Ectodermal cell (in vitro differentiated cells): ENCODE results near the gene CCL20.
"Not testable (repeated sequence)": the region's sequence is repeated elsewhere in the genome, so short reads cannot be mapped to it uniquely, and the experiment has no call there.

Experiments used
- H3K27ac ChIP-seq: 2 replicates; pipeline ENCODE4 v1.7.0; 2013; ENCODE audit warnings: mild to moderate bottlenecking, low read depth, low read length; ENCODE audit not compliant: insufficient read depth, poor library complexity, severe bottlenecking
- H3K27me3 ChIP-seq: 2 replicates; pipeline ENCODE4 v1.7.0; 2013; ENCODE audit warnings: mild to moderate bottlenecking, low read length; ENCODE audit not compliant: insufficient read depth, control insufficient read depth, poor library complexity, severe bottlenecking
- H3K36me3 ChIP-seq: one replicate; pipeline ENCODE4 v1.7.0; 2013; ENCODE audit warnings: low read length; ENCODE audit not compliant: control insufficient read depth, insufficient read depth
- H3K4me1 ChIP-seq: one replicate; pipeline ENCODE4 v1.7.0; 2013; ENCODE audit warnings: low read length; ENCODE audit not compliant: control insufficient read depth, insufficient read depth
- H3K4me3 ChIP-seq: 2 replicates; pipeline ENCODE4 v1.7.0; 2013; ENCODE audit warnings: low read depth, low read length, control low read depth; ENCODE audit not compliant: insufficient read depth
- H3K9me3 ChIP-seq: 2 replicates; pipeline ENCODE4 v1.7.0; 2013; ENCODE audit warnings: mild to moderate bottlenecking, low read length, moderate library complexity; ENCODE audit not compliant: control insufficient read depth
- WGBS, 2 experiments: methylation state at CpG; one replicate each; pipeline ENCODE4 v1.1.7; 2013; ENCODE audit warnings: missing lambda C conversion rate in 2 of 2; 5-methylcytosine and 5-hydroxymethylcytosine counted together

Gene CCL20

DNA sequence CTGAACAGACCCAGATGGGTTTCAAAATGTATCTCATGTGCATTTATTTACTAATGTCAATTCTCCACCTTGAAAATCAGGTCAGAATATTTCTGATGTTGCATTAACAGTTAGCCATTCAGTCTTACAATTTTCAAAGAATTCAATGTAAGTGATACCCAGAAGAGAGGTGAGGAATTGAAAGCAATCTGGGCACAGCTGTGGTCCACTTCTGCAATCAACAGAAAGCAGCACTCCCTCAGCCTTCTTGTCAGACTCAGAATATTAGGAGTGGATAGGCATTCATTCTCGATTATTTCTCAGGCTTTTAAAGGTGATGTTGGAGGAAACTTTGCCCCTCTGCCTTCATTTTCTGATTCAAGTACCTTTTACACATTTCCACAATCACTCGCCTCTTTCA lies 15.7 kb downstream of the CCL20 start:
- Histone ChIP-seq H3K36me3 (no peaks in the 10 kb centered on the region), H3K9me3 (no peaks in the 10 kb centered on the region), H3K27me3 (no peaks in the 10 kb centered on the region), H3K4me1 (no peaks in the 10 kb centered on the region), H3K27ac (no peak overlapping the region), H3K4me3 (no peak overlapping the region)
- 88 to 93% methylated on average over 2 of the region's 2 CpGs for WGBS, 2 experiments

DNA sequence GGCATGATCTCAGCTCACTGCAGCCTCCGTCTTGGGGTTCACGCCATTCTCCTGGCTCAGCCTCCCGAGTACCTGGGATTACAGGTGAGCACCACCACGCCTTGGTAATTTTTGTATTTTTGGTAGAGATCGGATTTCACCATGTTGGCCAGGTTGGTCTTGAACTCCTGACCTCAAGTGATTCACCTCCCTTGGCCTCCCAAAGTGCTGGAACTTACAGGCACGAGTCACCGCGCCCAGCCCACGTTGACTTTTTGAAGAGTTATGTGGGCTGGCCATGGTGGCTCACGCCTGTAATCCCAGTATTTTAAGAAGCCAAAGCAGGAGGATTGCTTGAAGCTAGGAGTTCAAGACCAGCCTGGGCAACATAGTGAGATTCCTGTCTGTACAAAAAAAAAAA lies 20.8 kb downstream of the CCL20 start:
- 95 to 97% methylated on average over 10 of the region's 10 CpGs for WGBS, 2 experiments
- Histone ChIP-seq H3K27me3 (no peaks in the 10 kb centered on the region), H3K9me3 (no peaks in the 10 kb centered on the region)

DNA sequence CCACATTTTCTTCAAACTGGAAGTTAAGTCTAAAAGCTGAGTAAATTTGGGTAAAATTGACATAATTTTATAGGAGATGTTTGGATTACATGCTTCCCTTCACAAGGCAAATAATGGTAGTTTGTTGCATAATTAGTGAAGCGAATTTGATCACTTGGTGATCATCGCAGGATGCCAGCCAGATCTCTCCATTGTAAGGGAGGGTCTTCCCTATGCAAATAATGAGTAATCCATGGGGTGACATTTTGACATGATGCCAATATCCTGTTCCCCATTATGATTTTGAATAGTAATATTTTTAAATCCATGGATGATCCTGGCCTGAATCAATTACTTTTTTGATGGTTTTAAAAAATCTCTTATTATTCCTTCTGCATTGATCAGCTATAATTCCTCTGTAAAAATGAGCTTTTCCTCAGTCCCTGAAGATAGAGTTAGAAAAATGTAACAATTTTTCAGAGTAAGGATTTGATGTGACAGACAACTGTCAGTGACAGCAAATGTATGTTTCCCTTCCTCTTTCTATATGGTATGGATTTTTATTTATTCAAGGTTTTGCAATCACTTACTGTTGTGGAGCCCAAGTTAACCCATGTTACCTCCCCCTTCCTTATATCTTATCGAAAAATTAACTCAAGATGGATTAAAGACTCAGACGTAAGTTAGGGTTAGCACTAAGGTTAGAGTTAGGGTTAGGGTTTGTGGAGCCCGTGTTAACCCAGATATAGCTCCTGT lies 21.4 kb downstream of the CCL20 start:
- Histone ChIP-seq H3K27ac (no peak overlapping the region), H3K27me3 (no peaks in the 10 kb centered on the region), H3K9me3 (no peaks in the 10 kb centered on the region), H3K4me3 (no peak overlapping the region), H3K4me1 (no peaks in the 10 kb centered on the region), H3K36me3 (no peaks in the 10 kb centered on the region)
- WGBS, 2 experiments, result 91 to 93% methylated on average over 4 to 5 of the region's 5 CpGs

More for the DNA sequence above, 20.8 kb downstream of the CCL20 start:
- H3K4me3 ChIP-seq, result no peak overlapping the region
- no peaks in the 10 kb centered on the region for H3K4me1 ChIP-seq
- H3K27ac ChIP-seq, result no peak overlapping the region
- no peaks in the 10 kb centered on the region for H3K36me3 ChIP-seq

DNA sequence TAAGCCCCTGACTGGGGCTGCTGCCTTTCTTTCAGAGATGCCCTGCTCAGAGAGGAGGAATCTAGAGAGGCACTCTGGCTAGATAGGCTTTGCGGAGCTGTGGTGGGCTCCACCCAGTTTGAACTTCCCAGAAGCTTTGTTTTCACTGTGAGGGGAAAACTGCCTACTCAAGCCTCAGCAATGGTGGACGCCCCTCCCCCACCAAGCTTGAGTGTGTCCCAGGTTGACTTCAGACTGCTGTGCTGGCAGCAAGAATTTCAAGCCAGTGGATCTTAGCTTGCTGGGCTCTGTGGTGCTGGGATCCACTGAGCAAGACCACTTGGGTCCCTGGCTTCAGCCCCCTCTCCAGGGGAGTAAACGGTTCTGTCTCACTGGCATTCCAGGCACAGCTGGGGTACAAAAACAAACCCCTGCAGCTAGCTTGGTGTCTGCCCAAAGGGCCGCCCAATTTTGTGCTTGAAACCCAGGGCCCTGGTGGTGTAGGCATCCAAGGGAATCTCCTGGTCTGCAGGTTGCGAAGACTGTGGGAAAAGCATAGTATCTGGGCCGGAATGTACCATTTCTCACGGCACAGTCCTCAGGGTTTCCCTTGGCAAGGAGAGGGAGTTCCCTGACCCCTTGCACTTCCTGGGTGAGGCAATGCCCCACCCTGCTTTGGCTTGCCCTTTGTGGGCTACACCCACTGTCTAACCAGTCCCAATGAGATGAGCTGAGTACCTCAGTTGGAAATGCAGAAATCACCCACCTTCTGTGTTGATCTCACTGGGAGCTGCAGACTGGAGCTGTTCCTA lies 25.9 kb downstream of the CCL20 start:
- not testable (repeated sequence) for H3K27ac ChIP-seq, H3K36me3 ChIP-seq, H3K4me3 ChIP-seq, H3K9me3 ChIP-seq, H3K4me1 ChIP-seq, H3K27me3 ChIP-seq
- WGBS, 2 experiments, result 75 to 77% methylated on average over 7 of the region's 7 CpGs

DNA sequence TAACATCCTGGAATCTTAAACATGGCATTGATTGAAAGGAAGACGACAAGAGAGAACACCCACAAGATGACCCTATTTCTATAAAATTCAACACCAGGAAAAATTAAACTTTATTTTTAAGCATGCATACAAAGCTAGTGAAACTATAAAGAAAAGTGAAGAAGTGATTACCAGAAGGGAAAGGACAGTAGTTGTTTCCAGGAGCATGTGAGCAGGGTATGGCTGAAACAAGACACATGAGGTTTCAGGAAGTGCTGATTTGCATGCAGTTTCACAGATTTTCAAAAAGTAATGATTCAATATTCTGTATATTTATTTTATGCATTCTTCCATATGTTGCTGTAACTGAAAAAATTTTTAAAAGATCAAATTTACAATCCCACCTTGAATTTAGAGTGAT lies 33.2 kb downstream of the CCL20 start:
- H3K27me3 ChIP-seq, result no peaks in the 10 kb centered on the region
- H3K36me3 ChIP-seq, result no peaks in the 10 kb centered on the region
- no peaks in the 10 kb centered on the region for H3K9me3 ChIP-seq
- 100% methylated on average over 1 of the region's 1 CpG; no CpG with 5 or more reads in 1 of the 2 experiments for WGBS, 2 experiments
- no peaks in the 10 kb centered on the region for H3K4me1 ChIP-seq
- no peak overlapping the region for H3K4me3 ChIP-seq
- no peak overlapping the region for H3K27ac ChIP-seq

DNA sequence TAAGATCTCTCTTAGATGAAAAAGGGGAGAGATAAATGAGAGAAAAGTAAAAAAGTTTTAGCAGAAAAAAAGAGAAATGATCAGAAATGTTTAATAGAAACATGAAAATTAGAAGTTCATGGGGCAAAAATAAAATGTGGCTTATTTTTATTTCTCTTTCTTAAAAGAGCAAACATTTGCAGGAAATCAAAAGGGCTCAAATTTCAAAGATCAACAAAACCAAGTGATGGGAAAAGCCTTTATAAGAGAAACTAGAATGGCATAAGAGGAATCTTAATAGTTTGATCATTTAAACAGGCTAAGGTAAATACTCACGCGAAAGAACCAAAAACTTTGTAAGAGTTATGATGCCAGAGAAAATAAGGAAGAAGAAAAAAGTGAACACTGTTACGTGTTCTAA lies 34.5 kb downstream of the CCL20 start:
- no peaks in the 10 kb centered on the region for H3K36me3 ChIP-seq
- no peaks in the 10 kb centered on the region for H3K4me1 ChIP-seq
- H3K27ac ChIP-seq, result no peak overlapping the region
- no peaks in the 10 kb centered on the region for H3K9me3 ChIP-seq
- H3K27me3 ChIP-seq, result no peaks in the 10 kb centered on the region
- 50 to 67% methylated on average over 2 to 3 of the region's 3 CpGs for WGBS, 2 experiments
- H3K4me3 ChIP-seq, result no peak overlapping the region

DNA sequence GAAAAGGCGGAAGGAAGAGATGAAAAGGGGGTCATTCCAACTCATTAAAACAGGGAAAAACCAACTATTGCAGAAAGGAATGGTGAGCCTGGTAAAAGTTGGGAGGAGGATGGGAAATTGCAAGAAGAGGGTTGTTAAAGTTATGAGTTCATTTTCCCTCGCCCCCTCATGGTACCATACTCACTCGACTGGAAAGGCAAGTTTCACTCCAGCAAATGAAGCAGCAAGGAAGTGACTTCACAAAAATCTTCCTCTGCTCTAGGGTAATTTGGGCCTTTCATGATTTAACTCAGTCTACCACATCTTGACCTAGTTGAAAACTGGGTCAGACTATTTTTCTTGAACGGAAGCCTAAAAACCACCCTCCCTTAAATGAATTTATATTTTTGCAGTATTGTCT lies 34.9 kb downstream of the CCL20 start:
- WGBS, 2 experiments, result 88 to 100% methylated on average over 4 of the region's 4 CpGs
- H3K27ac ChIP-seq, result no peak overlapping the region
- no peaks in the 10 kb centered on the region for H3K4me1 ChIP-seq
- H3K36me3 ChIP-seq, result no peaks in the 10 kb centered on the region
- no peaks in the 10 kb centered on the region for H3K9me3 ChIP-seq
- no peak overlapping the region for H3K4me3 ChIP-seq
- no peaks in the 10 kb centered on the region for H3K27me3 ChIP-seq

DNA sequence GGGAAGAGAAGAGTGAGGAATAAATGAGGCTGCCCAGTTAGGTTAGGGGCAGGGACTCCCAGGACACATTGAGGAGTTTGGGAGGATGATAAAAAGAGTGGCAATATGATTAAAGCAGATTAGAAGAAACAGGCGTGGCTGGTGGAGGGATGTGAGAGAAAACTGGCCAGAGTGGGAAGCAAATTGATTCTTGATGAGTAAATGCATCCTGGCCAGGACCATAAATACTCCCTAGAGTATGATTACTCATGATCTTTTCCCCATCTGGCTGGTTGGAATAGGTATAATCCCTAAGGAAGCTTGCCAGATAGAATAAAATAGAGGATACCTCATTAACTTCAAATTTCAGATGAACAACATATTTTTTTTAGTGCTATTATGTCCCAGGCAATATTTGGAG lies 36.3 kb downstream of the CCL20 start:
- no peaks in the 10 kb centered on the region for H3K36me3 ChIP-seq
- no peaks in the 10 kb centered on the region for H3K4me1 ChIP-seq
- no peak overlapping the region for H3K27ac ChIP-seq
- 72 to 75% methylated on average over 1 of the region's 1 CpG for WGBS, 2 experiments
- no peaks in the 10 kb centered on the region for H3K27me3 ChIP-seq
- H3K4me3 ChIP-seq, result no peak overlapping the region
- H3K9me3 ChIP-seq, result no peaks in the 10 kb centered on the region

DNA sequence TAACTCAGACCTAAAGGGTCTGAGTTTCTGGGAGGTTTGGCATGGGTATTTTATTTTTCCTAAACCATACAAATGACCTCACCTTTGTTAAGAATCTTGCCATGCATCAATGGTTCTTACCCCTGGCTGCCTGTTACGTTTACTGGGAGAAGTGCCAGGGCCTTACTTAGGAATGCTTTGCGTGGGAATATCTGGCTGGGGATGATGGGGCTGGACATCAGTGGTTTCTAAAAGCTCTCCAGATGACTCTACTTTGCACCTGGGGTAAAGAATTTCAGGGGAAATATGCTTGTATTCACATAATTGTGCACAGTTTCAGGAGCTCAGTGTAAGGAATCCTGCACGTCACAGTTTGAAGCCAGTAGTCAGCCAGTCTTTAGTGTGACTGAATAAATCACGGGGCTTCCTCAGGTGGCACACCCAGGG lies 39.6 kb downstream of the CCL20 start:
- Histone ChIP-seq H3K4me1 (no peaks in the 10 kb centered on the region), H3K4me3 (no peak overlapping the region), H3K9me3 (no peaks in the 10 kb centered on the region), H3K27me3 (no peaks in the 10 kb centered on the region), H3K27ac (no peak overlapping the region), H3K36me3 (no peaks in the 10 kb centered on the region)
- WGBS, 2 experiments, result 92 to 93% methylated on average over 4 of the region's 4 CpGs

DNA sequence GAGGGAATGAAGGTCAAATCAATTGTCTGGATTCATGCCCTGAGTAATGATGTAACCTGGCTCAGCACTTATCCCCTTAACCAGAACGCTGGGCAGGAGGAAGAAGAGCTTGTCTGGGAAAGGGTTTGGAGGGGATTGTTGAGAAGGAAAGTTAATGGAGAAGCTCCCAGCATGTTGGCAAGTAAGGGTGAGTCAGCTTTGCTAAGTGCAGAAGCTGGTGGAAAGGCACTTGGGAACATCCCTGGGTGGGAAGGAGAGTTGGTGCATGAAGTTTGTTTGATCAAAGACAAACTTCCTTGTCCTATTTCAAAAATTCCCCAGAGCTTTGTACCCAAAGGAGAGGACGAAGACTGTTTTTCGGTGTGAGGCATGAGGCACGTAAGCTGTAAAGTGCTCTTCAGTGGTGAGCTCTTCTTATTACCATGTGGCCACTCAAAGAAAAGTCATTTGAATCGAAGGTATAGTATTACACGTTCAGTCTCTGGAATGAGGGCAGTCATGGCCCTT lies 40.2 kb downstream of the CCL20 start:
- no peak overlapping the region for H3K27ac ChIP-seq
- no peaks in the 10 kb centered on the region for H3K36me3 ChIP-seq
- no peaks in the 10 kb centered on the region for H3K4me1 ChIP-seq
- 87 to 88% methylated on average over 6 of the region's 6 CpGs for WGBS, 2 experiments
- H3K27me3 ChIP-seq, result no peaks in the 10 kb centered on the region
- no peaks in the 10 kb centered on the region for H3K9me3 ChIP-seq
- H3K4me3 ChIP-seq, result no peak overlapping the region
